ENCODE results near the gene GPR156. TPM values are rescaled to one million over a fixed set of nuclear protein-coding genes. Genes with fewer than 3 reads are reported as not detected.

The GPR156 gene
- total RNA-seq, 1 experiment from 2014 or later, result 0.15 TPM

DNA sequence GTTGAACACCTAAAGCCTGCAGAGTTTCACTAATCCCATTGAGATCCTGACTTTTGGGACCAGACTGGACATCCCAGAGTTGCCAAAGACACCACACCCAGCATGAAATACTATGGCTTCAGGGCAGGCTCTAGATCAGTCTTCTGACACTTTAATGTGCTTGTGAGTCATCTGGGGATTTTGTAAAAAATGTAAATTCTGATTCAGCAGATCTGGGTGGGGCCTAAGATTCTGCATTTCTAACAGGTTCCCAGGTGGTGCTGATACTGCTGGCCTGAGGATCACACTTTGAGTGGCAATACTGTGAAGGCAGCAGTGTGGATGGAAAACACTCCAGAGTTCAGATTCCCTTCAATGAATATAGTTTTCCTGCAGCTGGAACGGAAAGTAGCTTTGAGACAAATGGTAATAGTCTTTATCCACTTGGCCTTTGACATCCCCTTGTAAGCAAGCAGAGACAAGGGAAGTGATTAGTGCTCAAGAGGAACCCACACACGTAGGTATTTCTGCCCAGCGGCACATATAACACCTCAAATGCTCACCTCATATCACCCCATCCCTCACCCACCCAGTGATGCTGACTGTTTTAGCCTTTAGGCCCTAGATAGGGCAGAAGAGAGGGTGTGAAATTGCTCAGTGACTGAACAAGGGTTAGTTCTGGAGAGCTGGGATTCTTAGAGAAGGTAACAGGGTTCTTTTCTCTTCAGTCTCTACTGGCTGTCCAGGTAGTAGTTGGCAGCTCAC lies 139.3 kb downstream of the GPR156 start:
- Histone ChIP-seq H3K9ac (ENCODE audit: low read length) (no peak overlapping the region), H4K20me1 (ENCODE audit: insufficient read depth) (no peaks in the 10 kb centered on the region), H3K79me2 (ENCODE audit: insufficient read depth, low read length) (no peaks in the 10 kb centered on the region), H3K27ac (ENCODE audit: low read depth, low read length) (no peak overlapping the region), H3K4me1 (ENCODE audit: control insufficient read depth in 1 of 2, insufficient read depth in 2 of 2, low read length in 2 of 2) (peaks cover 7 to 42% of the 10 kb centered on the region in 2 experiments), H2AFZ (ENCODE audit: low read depth, low read length, poor library complexity, severe bottlenecking) (peak overlapping the region; percentile 63), H3K9me2 (ENCODE audit: insufficient read depth) (no peaks in the 10 kb centered on the region), H3K9me3 (ENCODE audit: control insufficient read depth in 1 of 2, insufficient read depth in 1 of 2, low read depth in 1 of 2, low read length in 2 of 2) (no peaks in the 10 kb centered on the region), H3K36me3 (ENCODE audit: control insufficient read depth in 1 of 2, insufficient read depth in 2 of 2, low read length in 2 of 2) (no peaks in the 10 kb centered on the region), H3K27me3 (ENCODE audit: insufficient read depth, low read length) (no peaks in the 10 kb centered on the region), H3K4me3 (replicated peaks in 1 of 2; ENCODE audit: low read depth in 1 of 2, low read length in 2 of 2) (no peak overlapping the region), H3K4me2 (ENCODE audit: low read length) (peak overlapping the region; percentile 52)
- BruUV-seq (replicated peaks), result no TSS peak
- intact Hi-C loops (cut with micrococcal nuclease), result no loop called here
- CTCF ChIA-PET, result interaction anchor here (1.3 to 3.8 kb wide), 2 partner anchors 253 to 254 kb away, joined by 6 to 31 read pairs; no protein-coding TSS in a partner anchor
- RAD21 ChIA-PET (ENCODE audit: low non-redundant PET in 1 of 2, low total read pairs in 2 of 2, uncharacterized antibody in 2 of 2, unreplicated experiment in 2 of 2), result no interaction called here
- POLR2A ChIA-PET, result interaction anchor here (1.6 kb wide), 1 partner anchor 14 kb away, joined by 5 read pairs; no protein-coding TSS in a partner anchor
- ATAC-seq, result peak; percentile 80
- peak; percentile 55 for DNase-seq (ENCODE audit: low read depth, low spot score)
- peak; percentile 57; the same call in 1 of the 2 replicates for TF ChIP-seq SP1 (IDR thresholded peaks at IDR 0.05; ENCODE audit: low read depth)
- no peak for TF ChIP-seq EZH2phosphoT487 (IDR thresholded peaks at IDR 0.05; ENCODE audit: borderline replicate concordance)
- TF ChIP-seq CEBPB (IDR thresholded peaks at IDR 0.05; ENCODE audit: low read depth), result peak; percentile 66
- TF ChIP-seq REST (IDR thresholded peaks at IDR 0.05; ENCODE audit: low read depth), result no peak
- TF ChIP-seq EGR1 (IDR thresholded peaks at IDR 0.05; ENCODE audit: low read depth), result no peak
- no peak for TF ChIP-seq CBX3 (IDR thresholded peaks at IDR 0.05; ENCODE audit: low read depth)
- no peak for TF ChIP-seq TCF7L2 (IDR thresholded peaks at IDR 0.05; ENCODE audit: borderline replicate concordance, extremely low read depth, insufficient read depth, insufficient read length)
- TF ChIP-seq FOSL1 (IDR thresholded peaks at IDR 0.05; ENCODE audit: low read depth), result peak; percentile 81
- 0 out of 2 replicates have a peak, but pooled peaks have one; percentile 18 for TF ChIP-seq POLR2AphosphoS5 (IDR thresholded peaks at IDR 0.05; ENCODE audit: low read depth, low read length)
- TF ChIP-seq, protein P1, sequence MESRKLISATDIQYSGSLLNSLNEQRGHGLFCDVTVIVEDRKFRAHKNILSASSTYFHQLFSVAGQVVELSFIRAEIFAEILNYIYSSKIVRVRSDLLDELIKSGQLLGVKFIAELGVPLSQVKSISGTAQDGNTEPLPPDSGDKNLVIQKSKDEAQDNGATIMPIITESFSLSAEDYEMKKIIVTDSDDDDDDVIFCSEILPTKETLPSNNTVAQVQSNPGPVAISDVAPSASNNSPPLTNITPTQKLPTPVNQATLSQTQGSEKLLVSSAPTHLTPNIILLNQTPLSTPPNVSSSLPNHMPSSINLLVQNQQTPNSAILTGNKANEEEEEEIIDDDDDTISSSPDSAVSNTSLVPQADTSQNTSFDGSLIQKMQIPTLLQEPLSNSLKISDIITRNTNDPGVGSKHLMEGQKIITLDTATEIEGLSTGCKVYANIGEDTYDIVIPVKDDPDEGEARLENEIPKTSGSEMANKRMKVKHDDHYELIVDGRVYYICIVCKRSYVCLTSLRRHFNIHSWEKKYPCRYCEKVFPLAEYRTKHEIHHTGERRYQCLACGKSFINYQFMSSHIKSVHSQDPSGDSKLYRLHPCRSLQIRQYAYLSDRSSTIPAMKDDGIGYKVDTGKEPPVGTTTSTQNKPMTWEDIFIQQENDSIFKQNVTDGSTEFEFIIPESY (IDR thresholded peaks at IDR 0.05; ENCODE audit: extremely low read depth, insufficient replicate concordance, low read length), result no peak
- no peak for TF ChIP-seq ATF3 (IDR thresholded peaks at IDR 0.05)
- no peak for TF ChIP-seq ZNF274 (IDR thresholded peaks at IDR 0.05; ENCODE audit: low read depth, low read length)
- TF ChIP-seq, protein P2, sequence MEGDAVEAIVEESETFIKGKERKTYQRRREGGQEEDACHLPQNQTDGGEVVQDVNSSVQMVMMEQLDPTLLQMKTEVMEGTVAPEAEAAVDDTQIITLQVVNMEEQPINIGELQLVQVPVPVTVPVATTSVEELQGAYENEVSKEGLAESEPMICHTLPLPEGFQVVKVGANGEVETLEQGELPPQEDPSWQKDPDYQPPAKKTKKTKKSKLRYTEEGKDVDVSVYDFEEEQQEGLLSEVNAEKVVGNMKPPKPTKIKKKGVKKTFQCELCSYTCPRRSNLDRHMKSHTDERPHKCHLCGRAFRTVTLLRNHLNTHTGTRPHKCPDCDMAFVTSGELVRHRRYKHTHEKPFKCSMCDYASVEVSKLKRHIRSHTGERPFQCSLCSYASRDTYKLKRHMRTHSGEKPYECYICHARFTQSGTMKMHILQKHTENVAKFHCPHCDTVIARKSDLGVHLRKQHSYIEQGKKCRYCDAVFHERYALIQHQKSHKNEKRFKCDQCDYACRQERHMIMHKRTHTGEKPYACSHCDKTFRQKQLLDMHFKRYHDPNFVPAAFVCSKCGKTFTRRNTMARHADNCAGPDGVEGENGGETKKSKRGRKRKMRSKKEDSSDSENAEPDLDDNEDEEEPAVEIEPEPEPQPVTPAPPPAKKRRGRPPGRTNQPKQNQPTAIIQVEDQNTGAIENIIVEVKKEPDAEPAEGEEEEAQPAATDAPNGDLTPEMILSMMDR (IDR thresholded peaks at IDR 0.05 in 2 of 3, conservative IDR thresholded peaks at IDR 0.05 in 1 of 3; ENCODE audit: borderline replicate concordance in 1 of 3, insufficient read depth in 1 of 3, low read depth in 2 of 3, low read length in 2 of 3), result no peak
- TF ChIP-seq SIN3A (IDR thresholded peaks at IDR 0.05; ENCODE audit: low read depth), result no peak
- TF ChIP-seq JUND (IDR thresholded peaks at IDR 0.05), result peak; percentile 65
- TF ChIP-seq YY1 (IDR thresholded peaks at IDR 0.05; ENCODE audit: extremely low read depth, insufficient replicate concordance, low read depth, low read length), result peak; percentile 37
- TF ChIP-seq SRF (IDR thresholded peaks at IDR 0.05; ENCODE audit: low read depth), result no peak
- no peak for TF ChIP-seq POLR2A (IDR thresholded peaks at IDR 0.05; ENCODE audit: borderline replicate concordance, extremely low read depth, insufficient read depth, insufficient read length)
- no peak for TF ChIP-seq ELF1 (IDR thresholded peaks at IDR 0.05; ENCODE audit: borderline replicate concordance, low read depth)
- no peak for TF ChIP-seq ZFX (IDR thresholded peaks at IDR 0.05)
